GM21515 (cell line): ENCODE measurements around the gene NQO2.
"Not testable (repeated sequence)": the region's sequence is repeated elsewhere in the genome, so short reads cannot be mapped to it uniquely, and the experiment has no call there.

ENCODE experiments used
- ATAC-seq: cut with Tn5 transposase; IDR thresholded peaks from one replicate; pipeline ENCODE4 v1.9.1; 2021; ENCODE audit not compliant: unreplicated experiment

The NQO2 gene

DNA sequence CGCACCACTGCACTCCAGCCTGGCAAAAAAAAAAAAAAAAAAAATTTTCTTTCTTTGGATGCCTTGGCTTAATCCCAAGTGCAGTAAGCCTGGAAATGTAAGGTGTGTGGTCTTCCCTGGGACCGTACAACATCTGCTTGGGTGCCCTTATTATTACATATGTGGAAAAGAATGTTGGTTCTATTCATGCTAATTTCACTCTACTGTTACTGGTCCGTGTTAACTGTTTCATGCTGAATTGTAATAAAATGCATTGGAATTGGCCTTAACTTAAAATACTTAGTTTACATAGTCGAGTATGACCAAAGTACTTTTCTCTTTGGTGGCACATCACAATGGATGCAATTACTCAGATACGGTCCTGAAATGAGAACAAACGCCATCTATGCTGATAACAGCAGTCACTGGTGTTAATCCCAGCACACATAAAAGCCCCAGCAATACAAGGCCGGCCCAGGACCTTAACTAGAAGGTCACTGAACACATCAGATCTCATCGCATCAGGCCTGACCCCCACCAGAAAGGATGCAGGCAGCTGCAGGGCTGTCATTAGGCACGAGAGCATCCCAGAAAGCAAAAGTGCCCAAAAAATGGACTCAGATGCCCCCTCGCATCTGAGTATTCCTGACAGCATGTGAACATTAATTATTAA lies 29.5 kb upstream of the NQO2 start:
- no peak for ATAC-seq

DNA sequence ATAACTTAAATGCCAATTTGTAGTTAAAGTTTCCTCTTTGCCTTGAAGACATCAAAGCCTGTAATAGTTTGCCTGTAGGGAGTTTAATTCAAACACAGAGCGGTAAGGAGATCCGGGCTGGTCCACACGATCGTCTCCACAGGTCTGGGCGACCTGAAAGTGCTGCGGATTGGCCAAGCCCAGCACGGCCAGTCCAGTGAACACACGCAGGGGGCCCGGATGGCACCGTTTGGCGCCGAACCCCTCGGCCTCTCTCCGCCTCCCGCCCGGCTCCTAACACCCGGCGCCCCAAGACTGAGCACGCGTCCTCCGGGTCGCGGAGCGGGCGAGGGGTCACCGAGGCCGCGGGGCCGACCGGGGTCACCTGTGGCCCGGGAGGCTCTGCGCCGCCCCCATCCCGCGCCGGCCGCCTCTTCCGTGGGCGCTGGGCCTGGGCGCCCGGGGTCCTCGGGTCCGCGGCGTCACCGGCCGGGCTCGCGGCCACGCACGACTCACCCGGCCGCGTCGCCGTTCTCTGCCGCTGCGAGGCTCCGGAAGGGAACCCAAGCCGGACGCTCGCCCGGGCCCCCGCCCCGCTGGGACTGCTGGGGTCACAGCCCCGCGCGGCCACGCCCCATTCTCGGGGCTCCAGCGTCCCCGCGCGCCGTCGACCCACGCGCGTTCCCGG lies 28.8 kb upstream of the NQO2 start:
- ATAC-seq = no peak

DNA sequence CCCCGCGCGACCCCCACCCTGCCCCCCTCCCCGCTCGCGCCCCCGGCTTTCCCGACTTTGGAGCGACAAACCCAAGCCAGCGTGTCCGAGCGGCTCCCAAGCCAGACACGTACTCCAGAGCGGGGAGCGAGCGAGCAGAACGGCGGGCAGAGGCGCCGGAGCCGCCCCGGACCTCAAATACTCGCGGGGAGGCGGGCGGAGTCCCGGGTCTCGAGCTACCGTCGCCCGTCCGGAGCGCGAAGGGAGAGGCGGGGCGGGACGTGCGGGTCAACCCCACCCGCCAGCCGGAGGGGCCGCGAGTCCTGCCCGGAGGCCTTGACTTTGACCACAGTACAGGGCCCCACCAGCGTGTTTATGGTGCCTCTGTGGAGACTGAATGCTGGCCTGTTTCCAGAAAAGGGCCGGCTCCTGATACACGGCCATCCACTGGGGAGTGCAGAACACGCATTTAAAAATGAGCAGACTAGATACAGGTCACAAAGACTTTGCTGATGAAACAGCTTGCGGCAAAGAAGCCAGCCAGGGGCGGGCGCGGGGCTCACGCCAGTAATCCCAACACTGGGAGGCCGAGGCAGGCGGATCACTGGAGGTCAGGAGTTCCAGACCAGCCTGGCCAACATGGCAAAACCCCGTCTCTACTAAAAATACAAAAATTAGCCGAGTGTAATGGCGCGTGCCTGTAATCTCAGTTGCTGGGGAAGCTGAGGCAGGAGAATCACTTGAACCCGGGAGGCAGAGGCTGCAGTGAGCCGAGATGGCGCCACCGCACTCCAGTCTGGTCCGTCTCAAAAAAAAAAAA lies 28.1 kb upstream of the NQO2 start, which contains the start of gene SERPINB6:
Gene SERPINB6, minus strand, starts transcription at position 148 of the 799 bp plus-strand sequence. CDS start 12,235 bp downstream, outside the sequence.
- no peak for ATAC-seq

DNA sequence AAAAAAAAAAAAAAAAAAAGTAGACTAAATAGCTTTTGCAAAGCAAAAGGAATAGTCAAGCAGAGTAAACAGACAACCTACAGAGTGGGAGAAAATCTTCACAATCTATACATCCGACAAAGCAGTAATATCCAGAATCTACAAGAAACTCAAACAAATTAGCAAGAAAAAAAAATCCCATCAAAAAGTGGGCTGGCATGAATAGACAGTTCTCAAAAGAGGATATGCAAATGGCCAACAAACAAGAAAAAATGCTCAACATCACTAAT lies 27.5 kb upstream of the NQO2 start:
- ATAC-seq = not testable (repeated sequence)

DNA sequence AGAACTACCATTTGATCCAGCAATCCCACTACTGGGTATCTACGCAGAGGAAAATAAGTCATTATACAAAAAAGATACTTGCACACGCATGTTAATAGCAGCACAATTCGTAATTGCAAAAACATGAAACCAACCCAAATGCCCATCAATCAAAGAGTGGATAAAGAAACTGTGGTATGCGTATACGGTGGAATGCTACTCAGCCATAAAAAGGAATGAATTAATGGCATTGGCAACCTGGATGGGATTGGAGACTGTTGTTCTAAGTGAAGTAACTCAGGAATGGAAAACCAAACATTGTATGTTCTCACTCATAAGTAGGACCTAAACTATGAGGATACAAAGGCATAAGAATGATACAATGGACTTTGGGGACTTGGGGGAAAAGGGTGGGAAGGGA lies 27.0 kb upstream of the NQO2 start:
- ATAC-seq = not testable (repeated sequence)

DNA sequence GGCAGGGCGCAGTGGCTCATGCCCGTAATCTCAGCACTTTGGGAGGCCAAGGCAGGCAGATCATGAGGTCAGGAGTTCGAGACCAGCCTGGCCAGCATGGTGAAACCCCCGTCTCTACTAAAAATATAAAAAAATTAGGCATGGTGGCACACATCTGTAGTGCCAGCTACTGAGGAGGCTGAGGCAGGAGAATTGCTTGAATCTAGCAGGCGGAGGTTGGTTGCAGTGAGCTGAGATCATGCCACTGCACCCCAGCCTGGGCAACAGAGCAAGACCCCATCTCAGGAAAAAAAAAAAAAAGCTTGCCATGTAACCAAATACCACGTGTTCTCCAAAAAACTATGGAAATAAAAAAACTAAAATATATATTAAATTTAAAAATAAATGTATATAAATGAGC lies 26.5 kb upstream of the NQO2 start:
- not testable (repeated sequence) for ATAC-seq

DNA sequence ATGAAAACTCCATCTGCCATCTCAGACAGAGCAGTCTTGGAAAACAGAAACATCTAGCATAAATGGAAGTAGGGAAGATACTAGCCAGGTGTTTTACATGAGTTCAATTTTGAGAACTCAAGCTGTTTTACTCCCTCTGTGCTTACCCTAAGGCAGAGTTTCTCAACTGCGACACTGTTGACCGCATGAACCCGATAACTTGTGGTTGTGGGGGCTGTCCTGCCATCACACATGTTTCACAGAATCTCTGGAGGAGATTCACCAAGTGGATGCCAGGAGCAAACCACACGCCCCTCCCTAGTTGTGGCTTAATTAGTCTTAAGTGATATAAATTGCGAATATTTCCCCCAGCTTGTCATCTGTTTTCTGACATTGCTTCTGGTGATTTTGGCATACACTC lies 26.0 kb upstream of the NQO2 start:
- no peak for ATAC-seq

DNA sequence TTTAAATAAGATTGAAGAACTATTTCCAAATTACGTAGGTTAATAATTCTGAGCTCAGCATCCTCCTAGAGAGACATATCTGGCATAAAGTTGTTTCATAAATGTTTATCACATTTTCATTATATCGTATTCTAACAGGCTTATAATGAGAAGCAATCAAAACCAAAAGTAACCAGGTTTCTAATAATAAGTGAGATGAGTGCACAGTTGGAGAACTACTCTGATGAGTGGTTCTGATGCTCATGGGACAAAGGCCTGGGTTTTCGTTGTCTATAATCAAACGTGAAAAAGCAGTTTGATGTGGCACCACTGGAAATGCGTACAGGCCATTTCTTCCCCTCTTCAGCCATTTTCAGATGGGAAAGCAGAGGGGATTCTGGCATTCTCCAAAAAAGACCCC lies 23.6 kb upstream of the NQO2 start:
- no peak for ATAC-seq

DNA sequence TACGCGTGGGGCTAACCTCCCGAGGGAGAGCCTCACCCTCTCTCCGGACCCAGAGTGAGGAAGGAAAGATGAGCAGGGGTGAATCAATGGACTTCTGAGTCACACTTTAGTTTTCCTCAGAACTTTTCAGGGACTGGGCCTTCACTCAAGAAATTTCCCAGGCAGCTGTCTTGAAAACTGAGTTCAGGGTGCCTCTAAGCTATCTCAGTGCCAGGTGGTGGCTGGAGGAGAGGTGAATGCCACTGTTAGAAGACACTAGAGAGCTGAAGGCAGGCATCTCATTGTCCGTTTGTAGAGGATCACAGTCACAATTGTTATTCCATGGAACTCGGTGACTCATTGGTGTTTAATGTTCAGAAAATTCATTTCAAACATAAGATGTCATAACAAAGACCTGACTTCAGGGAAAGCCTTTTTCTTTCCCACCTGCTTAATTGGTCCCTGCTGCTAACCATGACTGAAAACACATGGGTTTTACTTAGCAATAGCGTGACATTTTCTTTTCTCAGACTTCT lies 23.1 kb upstream of the NQO2 start:
- no peak for ATAC-seq

DNA sequence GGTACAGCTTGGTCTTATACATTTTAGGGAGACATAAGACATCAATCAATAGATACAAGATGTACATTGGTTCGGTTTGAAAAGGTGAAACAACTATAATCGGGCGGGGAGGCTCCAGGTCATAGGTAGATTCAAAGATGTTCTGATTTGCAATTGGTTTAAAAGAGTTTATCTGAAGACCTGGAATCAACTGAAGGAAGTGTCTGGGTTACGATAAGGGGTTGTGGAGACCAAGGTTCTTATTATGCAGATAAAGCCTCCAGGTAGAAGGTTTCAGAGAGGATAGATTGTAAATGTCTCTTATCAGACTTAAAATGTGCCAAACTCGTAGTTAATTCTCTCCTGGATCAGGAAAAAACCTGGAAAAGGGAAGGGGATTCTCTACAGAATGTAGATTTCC lies 22.4 kb upstream of the NQO2 start:
- ATAC-seq = no peak

DNA sequence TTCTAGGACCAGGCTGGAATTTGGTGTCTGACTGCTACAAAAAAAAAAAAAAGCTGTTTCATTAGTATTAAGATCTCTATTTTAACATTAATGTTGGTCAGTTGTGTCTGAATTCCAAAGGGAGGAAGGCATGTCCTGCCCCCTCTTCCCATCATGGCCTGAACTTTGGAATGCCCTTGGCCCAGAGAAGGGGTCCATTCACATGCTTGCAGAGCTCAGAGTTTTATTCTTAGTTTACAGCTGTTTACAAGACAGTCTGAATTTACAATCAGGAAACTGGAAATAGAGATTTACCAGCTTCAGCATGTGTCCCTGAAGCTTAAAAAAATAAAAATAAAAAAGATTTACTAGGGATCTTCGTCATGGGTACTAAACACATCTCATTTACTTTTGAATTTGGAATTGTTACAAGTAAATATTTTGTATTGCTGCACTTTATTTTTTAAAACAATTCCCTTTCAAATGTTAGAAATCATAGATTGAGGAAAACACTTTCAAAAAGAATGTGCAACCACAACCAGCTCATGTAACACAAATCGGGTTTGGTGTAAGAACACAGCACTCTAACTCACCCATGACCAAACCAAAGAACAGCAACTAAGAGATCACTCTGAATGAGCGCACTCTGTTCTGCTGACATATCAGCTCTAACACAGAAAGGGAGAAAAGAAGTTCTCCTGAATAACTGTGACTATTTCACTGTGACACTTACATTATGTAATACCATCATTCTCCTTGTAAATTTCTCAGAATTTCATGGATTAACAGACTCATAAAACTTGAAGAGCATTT lies 21.7 kb upstream of the NQO2 start:
- no peak for ATAC-seq

DNA sequence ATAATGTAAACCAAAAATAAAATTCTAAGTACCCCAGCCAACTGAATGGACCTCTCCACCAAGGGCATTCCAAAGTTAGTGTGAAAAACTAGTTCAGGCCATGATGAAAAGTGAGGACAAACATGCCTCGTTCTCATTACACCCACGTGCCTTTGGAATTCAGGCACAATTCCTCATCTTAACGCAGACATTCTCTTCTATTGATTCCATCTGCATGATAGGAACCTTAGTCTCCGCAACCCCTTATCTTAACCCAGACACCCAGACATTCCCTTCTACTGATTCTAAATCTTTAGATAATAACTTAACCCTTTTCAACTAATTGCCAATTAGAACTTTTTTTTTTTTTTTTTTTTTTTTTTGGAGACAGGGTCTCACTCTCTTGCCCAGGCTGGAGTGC lies 20.8 kb upstream of the NQO2 start:
- ATAC-seq = no peak

DNA sequence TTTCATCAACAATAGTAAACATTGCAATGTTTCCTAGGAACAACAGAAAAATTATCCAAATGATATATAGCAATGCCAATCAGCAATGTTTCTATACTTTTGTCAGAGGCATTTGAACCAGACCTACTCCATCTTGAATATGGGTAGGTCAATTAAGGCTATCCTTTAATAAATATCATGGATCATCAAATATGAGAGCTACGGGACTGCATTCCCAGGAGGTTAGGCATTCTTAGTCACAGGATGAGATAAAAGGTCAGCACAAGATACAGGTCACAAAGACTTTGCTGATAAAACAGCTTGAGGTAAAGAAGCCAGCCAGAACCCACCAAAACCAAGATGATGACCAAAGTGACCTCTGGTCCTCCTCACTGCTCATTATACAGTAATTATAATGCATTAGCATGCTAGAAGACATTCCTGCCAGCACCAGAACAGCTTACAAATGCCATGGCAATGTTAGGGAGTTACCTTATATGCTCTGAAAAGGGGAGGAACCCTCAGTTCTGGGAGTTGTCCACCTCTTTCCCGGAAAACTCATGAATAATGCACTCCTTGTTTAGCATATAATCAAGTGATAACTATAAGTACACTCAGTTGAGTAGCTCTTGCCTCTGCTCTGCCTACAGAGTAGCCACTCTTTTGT lies 19.8 kb upstream of the NQO2 start:
- no peak for ATAC-seq

DNA sequence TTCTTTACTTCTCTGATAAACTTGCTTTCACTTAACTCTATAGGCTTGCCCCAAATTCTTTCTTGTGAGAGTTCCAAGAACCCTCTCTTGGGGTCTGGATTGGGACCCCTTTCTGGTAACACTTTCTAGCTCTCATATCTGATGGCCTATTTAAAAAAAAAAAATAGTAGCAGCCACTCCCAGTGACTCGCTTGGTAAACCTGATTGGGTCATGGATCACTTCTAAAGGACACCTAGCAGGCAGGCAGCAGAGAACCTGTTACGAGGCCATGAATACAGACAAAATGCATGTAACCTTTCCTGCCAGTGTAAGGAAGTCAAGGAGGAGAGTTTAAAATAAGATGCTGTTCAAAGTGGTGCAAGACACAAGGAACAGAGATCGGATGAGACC lies 19.2 kb upstream of the NQO2 start:
- no peak for ATAC-seq

DNA sequence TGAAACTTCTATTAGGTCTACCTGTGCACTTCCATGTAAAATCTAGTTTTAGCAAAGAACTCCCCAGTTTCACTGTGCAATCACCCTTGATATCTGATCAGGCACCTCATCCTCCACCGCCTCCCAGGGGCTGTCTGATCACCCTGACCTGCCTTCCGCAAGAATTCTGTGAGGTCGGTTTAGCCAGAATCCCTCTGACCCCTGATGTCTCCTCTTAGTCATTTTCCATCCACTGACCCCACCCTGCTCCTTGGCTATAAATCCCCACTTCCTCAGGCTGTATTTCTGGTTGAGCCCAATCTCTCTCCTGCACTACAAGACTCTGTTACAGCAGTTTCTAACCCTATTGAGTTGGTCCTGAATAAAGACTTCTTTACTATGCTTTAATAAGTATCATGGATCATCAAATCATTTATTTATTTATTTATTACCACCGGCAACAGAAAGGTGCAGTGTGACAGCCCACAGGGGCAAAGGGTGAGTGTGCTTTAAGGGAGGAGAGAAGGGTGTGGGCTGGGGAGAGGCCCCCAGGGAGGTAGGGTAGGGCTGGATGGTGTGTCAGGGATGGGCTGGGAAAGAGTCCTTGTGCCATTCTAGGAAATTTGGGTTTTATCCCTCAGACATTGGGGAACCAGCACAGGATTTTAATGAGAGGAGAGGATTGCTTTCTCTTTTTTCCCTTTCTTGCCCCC lies 17.1 kb upstream of the NQO2 start:
- no peak for ATAC-seq

DNA sequence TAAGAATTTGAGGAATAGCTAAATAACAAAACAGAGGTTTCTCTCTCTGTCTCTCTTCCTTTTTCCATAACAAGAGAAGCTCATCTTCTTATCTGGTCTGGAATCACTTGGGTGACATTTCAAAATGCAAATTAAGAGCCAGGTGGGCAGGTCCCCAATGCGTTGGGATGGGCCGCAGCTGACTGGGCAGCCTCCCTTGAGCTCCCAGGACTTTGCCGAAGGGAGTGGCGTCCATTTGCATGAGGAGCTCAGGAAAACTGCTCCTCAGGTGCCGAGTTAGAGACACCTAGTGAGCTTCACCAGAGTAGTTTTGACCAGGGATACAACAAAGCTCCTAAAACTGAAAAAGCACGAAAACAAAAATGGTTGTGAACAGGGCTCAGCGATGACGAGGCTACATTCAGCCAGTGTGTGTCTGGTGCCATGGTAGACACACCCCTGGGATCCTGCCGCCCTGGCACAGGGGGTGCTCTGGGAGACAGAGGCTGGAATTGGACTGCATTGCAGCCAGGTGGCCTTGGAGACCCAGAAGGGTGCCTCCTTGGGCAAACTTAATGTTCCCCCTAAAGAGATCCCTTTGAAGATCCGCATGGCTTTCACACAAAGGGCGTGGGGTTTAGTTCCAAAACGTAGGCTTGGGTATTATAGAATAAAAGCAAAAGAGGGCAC lies 14.8 kb upstream of the NQO2 start:
- no peak for ATAC-seq

DNA sequence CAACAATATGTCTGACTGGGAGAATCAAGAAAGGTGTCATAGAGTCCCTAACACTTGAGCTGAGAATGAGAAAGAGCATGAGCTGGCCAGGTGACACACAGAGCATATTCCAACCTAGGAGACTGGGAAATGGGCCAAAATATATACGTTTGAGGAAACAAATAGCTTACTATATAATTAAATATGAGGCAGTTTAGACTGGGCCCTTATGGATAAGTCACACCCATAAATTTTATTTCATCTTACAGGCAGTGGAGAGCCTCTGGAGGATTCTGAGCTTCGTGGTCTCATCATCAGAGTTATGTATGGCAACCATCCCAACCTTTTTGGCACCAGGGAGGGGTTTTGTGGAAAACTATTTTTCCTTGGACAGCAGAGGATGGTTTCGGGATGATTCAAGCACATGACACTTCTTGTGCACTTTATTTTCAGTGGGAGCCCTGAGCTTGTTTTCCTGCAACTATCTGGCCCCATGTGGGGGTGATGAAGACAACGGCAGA lies 12.9 kb upstream of the NQO2 start:
- no peak for ATAC-seq

DNA sequence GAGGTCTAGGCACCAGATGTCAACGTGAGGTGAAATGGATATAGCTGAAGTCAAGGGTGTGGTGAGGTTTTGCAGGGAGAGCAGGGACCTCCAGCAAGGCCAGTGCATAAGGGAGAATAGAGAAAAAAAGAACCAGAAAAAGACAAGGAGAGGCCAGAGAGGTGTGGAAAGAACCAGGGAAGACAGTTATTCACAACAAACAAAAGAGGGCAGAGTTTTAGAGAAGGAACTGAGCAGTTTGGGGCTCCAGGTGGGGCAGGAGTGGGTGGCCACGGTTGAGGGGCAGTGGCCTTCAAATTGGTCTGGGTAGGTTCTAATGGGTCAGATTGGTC lies 11.6 kb upstream of the NQO2 start:
- no peak for ATAC-seq

DNA sequence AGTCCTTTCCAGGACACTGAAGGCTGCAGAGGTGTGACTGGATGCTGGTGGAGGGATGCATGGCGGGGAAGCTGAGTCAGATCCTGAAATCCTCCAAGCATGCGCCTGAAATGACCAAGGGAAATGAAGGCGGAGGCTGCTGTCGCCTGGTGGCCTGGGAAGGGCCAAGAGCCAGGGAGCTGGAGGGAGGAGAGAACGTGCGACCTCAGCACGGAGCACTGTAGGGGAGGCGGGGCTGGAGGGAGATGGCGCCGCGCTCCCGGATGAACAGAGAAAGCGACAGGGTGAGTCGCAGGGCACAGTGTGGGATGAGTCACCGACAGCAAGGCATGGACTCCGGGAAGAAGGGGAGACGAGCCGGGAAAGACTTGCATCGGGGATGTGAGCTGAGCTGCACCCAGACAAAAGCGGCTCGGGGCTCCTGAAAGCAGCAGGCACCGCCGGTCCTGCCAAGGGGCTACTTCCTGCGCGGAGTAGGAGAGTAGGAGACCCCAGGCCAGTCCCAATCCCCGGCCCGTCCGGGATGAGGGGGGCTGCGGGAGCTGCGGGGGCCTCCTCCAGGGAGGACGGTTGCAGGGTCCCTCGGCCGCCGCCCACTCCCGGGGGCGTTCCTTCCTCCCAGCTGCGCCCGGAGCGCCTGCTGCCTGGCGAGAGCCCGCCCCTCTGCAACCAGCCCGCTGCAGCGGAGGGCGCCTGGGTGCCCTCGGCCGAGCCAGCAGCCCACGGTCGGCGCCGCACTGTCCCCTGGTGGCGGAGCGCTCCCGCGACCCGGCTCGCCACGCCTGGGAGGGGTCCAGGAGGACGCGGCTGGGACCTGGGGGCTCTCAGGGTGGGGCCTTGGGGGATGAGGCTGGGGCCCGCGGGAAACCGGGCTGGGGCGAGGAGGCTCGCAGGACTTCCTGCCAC lies 11.0 kb upstream of the NQO2 start:
- peak; percentile 65 for ATAC-seq
